Stimulated activated CD4-positive, alpha-beta T cell treated with anti-CD3 and anti-CD28 coated beads, TNF-alpha, amount 100 ng/mL, for 48 hours (primary cell): ENCODE data around the gene METTL24.

Experiments
- DNase-seq, 3 donors: peaks; one replicate each; pipeline ENCODE4 v3.0.0-alpha.2; 2020; ENCODE audit warnings: low read depth in 3 of 3

Gene METTL24

GRCh38 chr6:110195639-110196038 lies 162.5 kb downstream of the METTL24 start:
- no peak for DNase-seq
